ENCODE measurements around the gene USP47. TPM values are rescaled to one million over a fixed set of nuclear protein-coding genes. Genes with fewer than 3 reads are reported as not detected.
A peak's percentile ranks its signal among the peaks of the same experiment; 100 is the strongest.

USP47 gene
- total and polyA plus RNA-seq, 2 experiments from 2014 or later = 35.9 to 58.8 TPM

DNA sequence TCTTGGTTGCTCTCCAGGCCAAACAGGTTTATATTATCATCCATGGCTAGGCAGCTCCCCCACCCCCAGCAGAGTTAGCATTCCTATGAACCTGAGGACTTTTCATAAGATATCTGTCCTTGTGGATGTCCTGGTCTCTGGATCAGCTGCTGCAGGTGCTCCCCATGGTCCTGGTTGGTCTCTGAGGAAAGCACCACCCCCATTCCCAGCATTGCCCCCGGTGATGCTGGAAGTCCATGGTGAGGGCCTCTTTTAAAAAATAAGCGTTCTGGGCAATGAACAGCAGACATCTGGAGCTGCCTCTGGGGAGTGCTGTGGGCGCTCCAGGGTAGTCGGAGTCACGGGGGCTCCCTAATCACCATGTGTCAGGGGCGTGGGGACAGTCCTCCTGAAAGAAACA, 140.1 kb downstream of the USP47 start:
- in situ Hi-C loops (cut with MboI) = no loop called here
- H4K20me1 ChIP-seq (ENCODE audit: insufficient read depth) = no peaks in the 10 kb centered on the region
- H3K36me3 ChIP-seq (ENCODE audit: low read depth) = no peaks in the 10 kb centered on the region

DNA sequence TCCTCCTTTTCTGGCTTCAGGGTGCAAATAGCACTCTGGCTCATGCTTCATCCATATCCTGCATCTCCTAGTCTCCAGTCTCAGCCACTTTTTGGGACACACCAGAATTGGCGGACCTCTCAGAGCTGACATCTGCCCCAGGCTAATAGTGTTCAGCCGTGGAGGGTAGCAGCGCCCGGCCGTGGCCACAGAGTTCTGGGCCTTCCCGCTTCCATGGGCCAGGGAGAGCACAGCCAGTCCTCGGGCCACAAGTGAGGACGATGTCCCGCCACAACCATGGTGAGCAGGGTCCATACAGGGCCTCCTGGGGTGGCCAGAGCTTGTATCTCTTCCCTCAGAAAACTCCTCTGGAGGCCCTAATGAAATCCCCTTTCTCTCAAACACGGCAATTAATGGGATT, 140.7 kb downstream of the USP47 start:
- in situ Hi-C loops (cut with MboI) = no loop called here
- Histone ChIP-seq H3K4me1 (ENCODE audit: insufficient read depth) (peaks cover 87% of the 10 kb centered on the region), H3K4me3 (no peak overlapping the region), H2AFZ (no peak overlapping the region), H3K27me3 (replicated peaks; ENCODE audit: insufficient read depth) (no peaks in the 10 kb centered on the region), H3F3A (ENCODE audit: insufficient read depth) (peaks cover 70% of the 10 kb centered on the region), H3K4me2 (ENCODE audit: unreplicated experiment) (no peak overlapping the region), H3K27ac (peak overlapping the region; percentile 96), H4K20me1 (ENCODE audit: insufficient read depth) (no peaks in the 10 kb centered on the region), H3K9ac (no peak overlapping the region), H3K9me3 (ENCODE audit: low read depth) (no peaks in the 10 kb centered on the region), H3K36me3 (ENCODE audit: low read depth) (no peaks in the 10 kb centered on the region), H3K9me2 (ENCODE audit: insufficient read depth) (no peaks in the 10 kb centered on the region), H3K79me2 (ENCODE audit: insufficient read depth) (no peaks in the 10 kb centered on the region)
- WGBS, 2 experiments (ENCODE audit: low coverage in 1 of 2, low lambda C conversion rate in 2 of 2, missing lambda C conversion rate in 2 of 2) = 95 to 97% methylated on average over 10 of the region's 10 CpGs
- no peak for DNase-seq
- TF ChIP-seq EZH2 (IDR thresholded peaks at IDR 0.05; ENCODE audit: insufficient read depth, poor library complexity, severe bottlenecking) = no peak
- no peak for TF ChIP-seq EZH2phosphoT487 (IDR thresholded peaks at IDR 0.05; ENCODE audit: insufficient read depth, low read depth)

More for the DNA sequence above, 140.1 kb downstream of the USP47 start:
- Histone ChIP-seq H3K4me1 (ENCODE audit: insufficient read depth) (peaks cover 87% of the 10 kb centered on the region), H3F3A (ENCODE audit: insufficient read depth) (peaks cover 66% of the 10 kb centered on the region), H3K9me3 (ENCODE audit: low read depth) (no peaks in the 10 kb centered on the region), H2AFZ (no peak overlapping the region), H3K9ac (no peak overlapping the region), H3K4me3 (no peak overlapping the region), H3K9me2 (ENCODE audit: insufficient read depth) (no peaks in the 10 kb centered on the region), H3K27me3 (replicated peaks; ENCODE audit: insufficient read depth) (no peaks in the 10 kb centered on the region), H3K4me2 (ENCODE audit: unreplicated experiment) (no peak overlapping the region), H3K79me2 (ENCODE audit: insufficient read depth) (no peaks in the 10 kb centered on the region), H3K27ac (no peak overlapping the region)
- TF ChIP-seq EZH2 (IDR thresholded peaks at IDR 0.05; ENCODE audit: insufficient read depth, poor library complexity, severe bottlenecking) (no peak), EZH2phosphoT487 (IDR thresholded peaks at IDR 0.05; ENCODE audit: insufficient read depth, low read depth) (no peak)
- DNase-seq = no peak
- 85 to 86% methylated on average over 6 of the region's 6 CpGs for WGBS, 2 experiments (ENCODE audit: low coverage in 1 of 2, low lambda C conversion rate in 2 of 2, missing lambda C conversion rate in 2 of 2)

DNA sequence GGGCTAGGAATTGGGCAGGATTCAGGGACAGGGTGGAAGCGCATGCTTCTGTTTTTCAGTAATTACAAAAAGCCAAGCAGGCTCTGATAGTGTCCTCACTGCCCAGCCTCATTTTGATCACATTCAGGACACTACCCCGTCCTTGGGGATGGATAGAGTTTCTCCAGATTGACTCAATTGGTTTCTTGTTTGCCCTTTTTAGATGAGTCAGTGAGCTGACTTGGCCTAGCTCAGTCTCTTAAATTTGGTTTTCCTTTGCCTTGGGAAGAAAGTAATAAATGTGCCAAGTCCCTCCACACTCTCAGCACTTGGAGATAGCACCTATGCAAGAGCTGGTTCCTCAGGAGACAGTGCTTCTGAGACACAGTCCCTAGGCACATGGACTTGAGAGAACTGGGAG, 141.2 kb downstream of the USP47 start:
- Histone ChIP-seq H3K4me3 (no peak overlapping the region), H3K4me2 (ENCODE audit: unreplicated experiment) (peak overlapping the region; percentile 15), H2AFZ (no peak overlapping the region), H3K4me1 (ENCODE audit: insufficient read depth) (peaks cover 87% of the 10 kb centered on the region), H3K9me3 (ENCODE audit: low read depth) (no peaks in the 10 kb centered on the region), H3K27me3 (replicated peaks; ENCODE audit: insufficient read depth) (no peaks in the 10 kb centered on the region), H4K20me1 (ENCODE audit: insufficient read depth) (no peaks in the 10 kb centered on the region), H3K79me2 (ENCODE audit: insufficient read depth) (no peaks in the 10 kb centered on the region), H3K36me3 (ENCODE audit: low read depth) (no peaks in the 10 kb centered on the region), H3K9ac (peak overlapping the region; percentile 61; the same call in 1 of the 2 replicates), H3K9me2 (ENCODE audit: insufficient read depth) (no peaks in the 10 kb centered on the region), H3F3A (ENCODE audit: insufficient read depth) (peaks cover 70% of the 10 kb centered on the region), H3K27ac (peak overlapping the region; percentile 96)
- 19 to 25% methylated on average over 2 of the region's 2 CpGs for WGBS, 2 experiments (ENCODE audit: low coverage in 1 of 2, low lambda C conversion rate in 2 of 2, missing lambda C conversion rate in 2 of 2)
- peak; percentile 84 for DNase-seq
- in situ Hi-C loops (cut with MboI) = no loop called here
- TF ChIP-seq EZH2 (IDR thresholded peaks at IDR 0.05; ENCODE audit: insufficient read depth, poor library complexity, severe bottlenecking) = no peak
- no peak for TF ChIP-seq EZH2phosphoT487 (IDR thresholded peaks at IDR 0.05; ENCODE audit: insufficient read depth, low read depth)

DNA sequence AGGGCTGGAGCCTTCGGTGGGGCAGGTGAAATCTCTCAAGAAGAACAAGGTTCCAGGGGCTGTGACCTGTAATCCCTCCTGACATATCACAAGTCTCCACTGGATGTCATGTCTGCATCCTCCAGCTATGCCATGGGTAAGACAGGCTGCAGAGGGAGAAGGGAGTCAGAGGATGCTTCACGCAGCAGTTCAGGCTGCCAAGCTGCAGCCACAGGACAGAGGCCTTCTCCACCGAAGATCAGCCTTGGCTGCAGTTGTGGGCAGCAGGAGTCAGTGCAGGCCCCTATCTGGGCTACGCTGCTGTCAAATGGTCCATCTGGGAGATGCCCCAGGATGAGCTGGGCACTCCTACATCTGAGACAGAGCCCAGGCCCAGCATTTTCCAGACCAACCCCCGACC, 141.7 kb downstream of the USP47 start:
- H3K27ac ChIP-seq = peak overlapping the region; percentile 96
- no peaks in the 10 kb centered on the region for H3K79me2 ChIP-seq (ENCODE audit: insufficient read depth)
- H4K20me1 ChIP-seq (ENCODE audit: insufficient read depth) = no peaks in the 10 kb centered on the region
- peak; percentile 60 for DNase-seq
- H3K4me2 ChIP-seq (ENCODE audit: unreplicated experiment) = peak overlapping the region; percentile 15
- peak overlapping the region; percentile 61; the same call in 1 of the 2 replicates for H3K9ac ChIP-seq
- peaks cover 87% of the 10 kb centered on the region for H3K4me1 ChIP-seq (ENCODE audit: insufficient read depth)
- no peak overlapping the region for H3K4me3 ChIP-seq
- no peaks in the 10 kb centered on the region for H3K9me3 ChIP-seq (ENCODE audit: low read depth)
- 54 to 55% methylated on average over 5 of the region's 5 CpGs for WGBS, 2 experiments (ENCODE audit: low coverage in 1 of 2, low lambda C conversion rate in 2 of 2, missing lambda C conversion rate in 2 of 2)
- in situ Hi-C loops (cut with MboI) = no loop called here
- H3K36me3 ChIP-seq (ENCODE audit: low read depth) = no peaks in the 10 kb centered on the region
- TF ChIP-seq EZH2phosphoT487 (IDR thresholded peaks at IDR 0.05; ENCODE audit: insufficient read depth, low read depth) (no peak), EZH2 (IDR thresholded peaks at IDR 0.05; ENCODE audit: insufficient read depth, poor library complexity, severe bottlenecking) (no peak)
- no peaks in the 10 kb centered on the region for H3K27me3 ChIP-seq (replicated peaks; ENCODE audit: insufficient read depth)
- no peak overlapping the region for H2AFZ ChIP-seq
- H3F3A ChIP-seq (ENCODE audit: insufficient read depth) = peaks cover 73% of the 10 kb centered on the region
- H3K9me2 ChIP-seq (ENCODE audit: insufficient read depth) = no peaks in the 10 kb centered on the region

DNA sequence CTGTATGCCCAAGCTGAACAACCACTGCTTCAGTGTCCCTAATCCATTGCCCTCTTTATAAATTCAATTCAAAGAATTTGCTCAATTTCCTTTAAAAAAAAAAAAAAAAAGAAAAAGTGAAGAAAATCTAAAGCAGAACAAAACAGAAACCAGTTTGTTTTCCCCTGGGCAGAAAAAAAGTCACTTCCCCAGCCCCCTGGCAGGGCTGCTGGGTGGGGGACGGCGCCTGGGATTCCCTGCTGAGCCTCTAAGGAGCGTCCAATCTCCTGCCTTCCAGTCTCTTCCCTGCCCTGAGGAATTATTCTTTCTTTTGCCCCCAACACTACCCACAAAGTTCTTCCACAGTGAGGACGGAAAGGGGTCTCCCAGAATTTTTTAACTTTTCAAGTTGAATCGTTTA, 142.8 kb downstream of the USP47 start:
- peak overlapping the region; percentile 61 for H3K9ac ChIP-seq
- no peak overlapping the region for H3K4me2 ChIP-seq (ENCODE audit: unreplicated experiment)
- H3K4me1 ChIP-seq (ENCODE audit: insufficient read depth) = peaks cover 81% of the 10 kb centered on the region

More for the DNA sequence above, 142.8 kb downstream of the USP47 start:
- H3K4me3 ChIP-seq = no peak overlapping the region
- in situ Hi-C loops (cut with MboI) = no loop called here
- no peaks in the 10 kb centered on the region for H3K79me2 ChIP-seq (ENCODE audit: insufficient read depth)
- no peaks in the 10 kb centered on the region for H3K9me3 ChIP-seq (ENCODE audit: low read depth)
- H3K9me2 ChIP-seq (ENCODE audit: insufficient read depth) = no peaks in the 10 kb centered on the region
- DNase-seq = peak; percentile 45
- 49 to 59% methylated on average over 5 of the region's 5 CpGs for WGBS, 2 experiments (ENCODE audit: low coverage in 1 of 2, low lambda C conversion rate in 2 of 2, missing lambda C conversion rate in 2 of 2)
- no peaks in the 10 kb centered on the region for H3K27me3 ChIP-seq (replicated peaks; ENCODE audit: insufficient read depth)
- no peak for TF ChIP-seq EZH2phosphoT487 (IDR thresholded peaks at IDR 0.05; ENCODE audit: insufficient read depth, low read depth)
- TF ChIP-seq EZH2 (IDR thresholded peaks at IDR 0.05; ENCODE audit: insufficient read depth, poor library complexity, severe bottlenecking) = no peak
- H2AFZ ChIP-seq = peak overlapping the region; percentile 25; the same call in 1 of the 2 replicates
- peak overlapping the region; percentile 96 for H3K27ac ChIP-seq
- peaks cover 71% of the 10 kb centered on the region for H3F3A ChIP-seq (ENCODE audit: insufficient read depth)
- H3K36me3 ChIP-seq (ENCODE audit: low read depth) = no peaks in the 10 kb centered on the region
- H4K20me1 ChIP-seq (ENCODE audit: insufficient read depth) = no peaks in the 10 kb centered on the region

Data from GM23248 (cell line).